ENCODE data around the gene NR2F1-AS1. TPM values are rescaled to one million over a fixed set of nuclear protein-coding genes. Genes with fewer than 3 reads are reported as not detected.

Gene NR2F1-AS1
- total RNA-seq, 1 experiment from 2014 or later, result not detected

DNA sequence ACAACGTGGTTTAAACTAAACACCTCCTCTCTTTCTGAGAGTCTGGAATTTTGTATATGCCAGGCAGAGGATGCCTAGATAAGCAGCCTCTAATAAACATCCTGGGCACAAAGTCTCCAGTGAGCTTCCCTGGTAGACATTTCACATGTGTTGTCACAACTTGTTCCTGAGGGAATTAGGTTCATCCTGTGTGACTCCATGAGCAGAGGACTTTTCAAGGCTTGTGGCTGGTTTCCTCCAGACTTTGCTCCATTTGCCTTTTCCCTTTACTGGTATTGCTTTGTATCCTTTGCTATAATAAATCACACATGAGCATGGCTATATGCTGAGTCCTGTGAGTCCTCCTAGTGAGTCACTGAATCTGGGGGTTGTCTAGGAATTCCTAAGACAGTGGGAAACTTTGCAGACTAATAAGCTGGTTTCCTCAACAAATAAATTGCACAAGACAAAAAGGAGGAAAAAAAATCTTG is 77.4 kb downstream of the NR2F1-AS1 start:
- Histone ChIP-seq H3K36me3 (ENCODE audit: control insufficient read depth, insufficient read depth, low read length) (no peaks in the 10 kb centered on the region), H3K27me3 (replicated peaks; ENCODE audit: control insufficient read depth, insufficient read depth, low read length) (no peaks in the 10 kb centered on the region), H3K9me3 (no peaks in the 10 kb centered on the region), H3K4me1 (no peaks in the 10 kb centered on the region), H3K4me3 (ENCODE audit: low read depth, low read length) (no peak overlapping the region)
- TF ChIP-seq, protein P1, sequence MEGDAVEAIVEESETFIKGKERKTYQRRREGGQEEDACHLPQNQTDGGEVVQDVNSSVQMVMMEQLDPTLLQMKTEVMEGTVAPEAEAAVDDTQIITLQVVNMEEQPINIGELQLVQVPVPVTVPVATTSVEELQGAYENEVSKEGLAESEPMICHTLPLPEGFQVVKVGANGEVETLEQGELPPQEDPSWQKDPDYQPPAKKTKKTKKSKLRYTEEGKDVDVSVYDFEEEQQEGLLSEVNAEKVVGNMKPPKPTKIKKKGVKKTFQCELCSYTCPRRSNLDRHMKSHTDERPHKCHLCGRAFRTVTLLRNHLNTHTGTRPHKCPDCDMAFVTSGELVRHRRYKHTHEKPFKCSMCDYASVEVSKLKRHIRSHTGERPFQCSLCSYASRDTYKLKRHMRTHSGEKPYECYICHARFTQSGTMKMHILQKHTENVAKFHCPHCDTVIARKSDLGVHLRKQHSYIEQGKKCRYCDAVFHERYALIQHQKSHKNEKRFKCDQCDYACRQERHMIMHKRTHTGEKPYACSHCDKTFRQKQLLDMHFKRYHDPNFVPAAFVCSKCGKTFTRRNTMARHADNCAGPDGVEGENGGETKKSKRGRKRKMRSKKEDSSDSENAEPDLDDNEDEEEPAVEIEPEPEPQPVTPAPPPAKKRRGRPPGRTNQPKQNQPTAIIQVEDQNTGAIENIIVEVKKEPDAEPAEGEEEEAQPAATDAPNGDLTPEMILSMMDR (IDR thresholded peaks at IDR 0.05; ENCODE audit: insufficient read depth in 1 of 2, low read depth in 1 of 2, low read length in 1 of 2, severe bottlenecking in 1 of 2, unreplicated experiment in 1 of 2), result no peak
- Mint-ChIP-seq H3K27ac (ENCODE audit: unreplicated experiment) (no peak overlapping the region), H3K36me3 (ENCODE audit: insufficient read depth, unreplicated experiment) (no peaks in the 10 kb centered on the region), H3K9me3 (ENCODE audit: unreplicated experiment) (no peaks in the 10 kb centered on the region), H3K4me1 (ENCODE audit: low read depth, unreplicated experiment) (no peaks in the 10 kb centered on the region), H3K4me3 (ENCODE audit: unreplicated experiment) (no peak overlapping the region), H3K27me3 (ENCODE audit: insufficient read depth, unreplicated experiment) (no peaks in the 10 kb centered on the region)
- ChIA-PET POLR2A (no interaction called here), CTCF (no interaction called here)
- no peak for DNase-seq
- intact Hi-C loops (cut with micrococcal nuclease; ENCODE audit: unreplicated experiment), result no loop called here
- no TSS peak for BruUV-seq (replicated peaks)

DNA sequence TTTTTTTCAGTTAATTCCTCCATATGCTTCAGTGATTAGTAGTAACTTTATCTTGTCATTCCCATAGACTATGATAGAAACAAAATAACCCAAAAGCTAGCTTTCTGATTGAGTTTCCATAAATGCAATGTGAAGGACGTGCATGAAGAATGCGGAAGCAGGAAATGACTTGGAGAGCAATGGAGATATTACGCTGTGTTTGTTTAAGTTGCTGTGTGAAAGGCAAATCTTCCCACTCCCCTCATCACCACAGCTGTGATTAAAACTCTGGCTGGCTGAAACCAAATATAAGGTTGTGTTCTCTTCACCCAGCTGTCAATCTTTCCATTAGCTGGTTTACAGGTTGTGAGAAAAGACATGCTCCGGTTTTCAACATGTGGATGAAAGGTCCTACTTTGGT is 83.9 kb downstream of the NR2F1-AS1 start:
- CTCF ChIA-PET, result interaction anchor here (0.7 kb wide), 1 partner anchor 59 kb away, joined by 3 read pairs; no protein-coding TSS in a partner anchor
- POLR2A ChIA-PET, result no interaction called here
- H3K4me3 Mint-ChIP-seq (ENCODE audit: unreplicated experiment), result no peak overlapping the region

DNA sequence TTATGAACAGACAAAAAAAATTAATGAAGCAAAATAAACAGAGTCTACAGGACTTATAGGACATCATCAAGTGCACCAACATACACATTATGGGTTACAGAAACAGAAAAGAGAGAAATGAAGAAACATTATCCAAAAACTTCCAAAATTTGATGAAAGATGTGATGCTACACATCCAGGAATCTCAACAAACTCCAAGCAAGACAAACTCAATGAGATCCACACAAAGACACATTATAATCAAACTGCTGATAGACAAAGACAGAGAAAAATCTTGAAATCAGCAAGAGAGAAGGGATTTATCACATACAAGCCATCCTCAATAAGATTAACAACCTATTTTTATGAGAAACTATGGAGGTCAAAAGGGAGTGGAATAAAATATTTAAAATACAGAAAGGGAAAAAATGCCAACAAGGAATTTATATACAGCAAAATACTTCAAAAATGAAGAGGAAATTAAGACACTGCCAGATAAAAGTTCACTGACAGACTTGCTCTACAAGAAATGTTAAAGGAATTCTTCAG is 101.0 kb downstream of the NR2F1-AS1 start:
- H3K4me1 Mint-ChIP-seq (ENCODE audit: low read depth, unreplicated experiment), result no peaks in the 10 kb centered on the region
- intact Hi-C loops (cut with micrococcal nuclease; ENCODE audit: unreplicated experiment), result no loop called here
- no peak overlapping the region for H3K27ac Mint-ChIP-seq (ENCODE audit: unreplicated experiment)
- H3K27me3 Mint-ChIP-seq (ENCODE audit: insufficient read depth, unreplicated experiment), result no peaks in the 10 kb centered on the region
- H3K9me3 Mint-ChIP-seq (ENCODE audit: unreplicated experiment), result peaks cover 10% of the 10 kb centered on the region
- DNase-seq, result no peak
- H3K4me1 ChIP-seq, result no peaks in the 10 kb centered on the region
- peaks cover 11% of the 10 kb centered on the region; the same call in 1 of the 2 replicates for H3K9me3 ChIP-seq
- TF ChIP-seq, protein P1 (IDR thresholded peaks at IDR 0.05; ENCODE audit: insufficient read depth in 1 of 2, low read depth in 1 of 2, low read length in 1 of 2, severe bottlenecking in 1 of 2, unreplicated experiment in 1 of 2), result no peak
- H3K36me3 Mint-ChIP-seq (ENCODE audit: insufficient read depth, unreplicated experiment), result no peaks in the 10 kb centered on the region
- no peaks in the 10 kb centered on the region for H3K36me3 ChIP-seq (ENCODE audit: control insufficient read depth, insufficient read depth, low read length)
- H3K4me3 ChIP-seq (ENCODE audit: low read depth, low read length), result no peak overlapping the region
- H3K27me3 ChIP-seq (replicated peaks; ENCODE audit: control insufficient read depth, insufficient read depth, low read length), result no peaks in the 10 kb centered on the region
- BruUV-seq (replicated peaks), result no TSS peak
- CTCF ChIA-PET, result no interaction called here
- no peak overlapping the region for H3K4me3 Mint-ChIP-seq (ENCODE audit: unreplicated experiment)
- POLR2A ChIA-PET, result no interaction called here

More for the DNA sequence above, 83.9 kb downstream of the NR2F1-AS1 start:
- Mint-ChIP-seq H3K27ac (ENCODE audit: unreplicated experiment) (no peak overlapping the region), H3K36me3 (ENCODE audit: insufficient read depth, unreplicated experiment) (no peaks in the 10 kb centered on the region), H3K27me3 (ENCODE audit: insufficient read depth, unreplicated experiment) (no peaks in the 10 kb centered on the region), H3K4me1 (ENCODE audit: low read depth, unreplicated experiment) (no peaks in the 10 kb centered on the region), H3K9me3 (ENCODE audit: unreplicated experiment) (no peaks in the 10 kb centered on the region)
- Histone ChIP-seq H3K4me1 (no peaks in the 10 kb centered on the region), H3K27me3 (replicated peaks; ENCODE audit: control insufficient read depth, insufficient read depth, low read length) (no peaks in the 10 kb centered on the region), H3K4me3 (ENCODE audit: low read depth, low read length) (no peak overlapping the region), H3K36me3 (ENCODE audit: control insufficient read depth, insufficient read depth, low read length) (no peaks in the 10 kb centered on the region), H3K9me3 (no peaks in the 10 kb centered on the region)
- intact Hi-C loops (cut with micrococcal nuclease; ENCODE audit: unreplicated experiment), result no loop called here
- TF ChIP-seq, protein P1 (IDR thresholded peaks at IDR 0.05; ENCODE audit: insufficient read depth in 1 of 2, low read depth in 1 of 2, low read length in 1 of 2, severe bottlenecking in 1 of 2, unreplicated experiment in 1 of 2), result no peak
- DNase-seq, result no peak
- no TSS peak for BruUV-seq (replicated peaks)

Data from Caco-2 (cell line).